Measurements from ENCODE around the gene RHD. TPM values are rescaled to one million over a fixed set of nuclear protein-coding genes. Genes with fewer than 3 reads are reported as not detected.
"Not testable (repeated sequence)": the region's sequence is repeated elsewhere in the genome, so short reads cannot be mapped to it uniquely, and the experiment has no call there.

Gene RHD
- total RNA-seq, 2 experiments from 2014 or later = not detected

DNA sequence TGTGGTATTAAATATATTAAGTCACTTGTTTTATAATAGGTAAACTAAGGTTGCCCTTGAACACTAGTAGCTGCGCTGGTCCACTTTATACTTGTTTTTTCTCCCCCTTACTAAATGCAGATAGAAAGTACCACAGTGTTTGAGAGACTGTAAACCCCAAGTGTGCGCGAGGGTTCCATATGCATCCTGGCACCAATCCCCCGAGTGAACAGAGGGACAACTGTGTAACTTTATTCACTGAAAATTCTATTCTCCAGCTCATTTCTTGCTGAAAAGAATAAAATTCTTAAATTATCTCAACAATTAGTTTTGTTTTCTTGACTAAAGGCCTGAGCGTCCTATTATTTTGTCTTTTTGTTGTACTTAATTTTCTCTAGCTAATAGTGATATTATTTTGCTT is 26.9 kb upstream of the RHD start:
- CTCF ChIA-PET = interaction anchor here (0.9 kb wide), 1 partner anchor 10 kb away, joined by 3 read pairs; no protein-coding TSS in a partner anchor
- POLR2A ChIA-PET = interaction anchor here (2.0 kb wide), 1 partner anchor 13 kb away, joined by 10 read pairs; the partner anchor contains the start of gene SYF2
- peaks cover 49% of the 10 kb centered on the region for H3K4me1 Mint-ChIP-seq (ENCODE audit: low read depth)
- peak overlapping the region; percentile 95 for H3K4me3 Mint-ChIP-seq
- H3K27ac Mint-ChIP-seq = peak overlapping the region; percentile 99
- DNase-seq = no peak
- H3K27me3 Mint-ChIP-seq = peaks cover 3% of the 10 kb centered on the region
- peaks cover 52% of the 10 kb centered on the region for H3K36me3 Mint-ChIP-seq
- intact Hi-C loops (cut with micrococcal nuclease) = no loop called here
- no peaks in the 10 kb centered on the region for H3K9me3 Mint-ChIP-seq

DNA sequence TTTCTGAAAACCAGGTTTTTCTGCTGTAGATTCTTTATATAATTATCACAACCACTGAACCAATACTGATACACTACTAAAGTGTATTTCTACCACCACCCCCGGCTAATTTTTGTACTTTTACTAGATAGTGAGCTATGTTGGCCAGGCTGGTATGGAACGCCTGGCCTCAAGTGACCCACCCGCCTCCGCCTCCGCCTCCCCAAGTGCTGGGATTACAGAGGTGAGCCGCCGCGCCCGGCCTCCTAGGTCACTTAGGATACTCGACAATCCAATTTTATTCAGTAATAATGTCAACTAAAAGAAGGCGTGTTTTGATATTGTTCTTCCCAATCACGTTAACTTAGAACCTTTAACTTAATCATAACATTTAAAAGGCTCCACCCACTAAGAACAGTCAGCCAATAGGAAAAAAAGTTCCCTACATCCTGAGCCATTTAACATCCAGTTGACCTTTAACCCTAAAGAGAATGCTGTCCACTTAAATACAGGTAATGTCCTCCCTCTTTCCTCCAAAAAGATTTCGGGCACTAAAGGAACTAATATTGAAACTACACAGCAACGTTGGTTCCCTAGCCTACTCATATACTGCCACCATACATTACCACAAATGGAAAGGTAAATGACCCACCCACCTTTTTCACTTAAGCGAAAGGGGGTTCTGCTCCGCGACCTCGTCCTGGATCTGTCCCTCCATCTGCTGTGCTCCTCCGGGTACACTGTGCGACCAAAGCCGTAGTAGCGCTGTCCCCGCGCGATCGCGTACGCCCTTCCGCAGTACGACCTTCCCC is 26.3 kb upstream of the RHD start:
- H3K27ac Mint-ChIP-seq = peak overlapping the region; percentile 99
- ChIA-PET POLR2A (interaction anchor here (1.9 to 2.0 kb wide), 2 partner anchors 13 to 14 kb away, joined by 10 to 29 read pairs; partner anchors contain the start of gene SYF2), CTCF (no interaction called here)
- DNase-seq = no peak
- peaks cover 44% of the 10 kb centered on the region for H3K4me1 Mint-ChIP-seq (ENCODE audit: low read depth)
- intact Hi-C loops (cut with micrococcal nuclease) = loop anchor here (2.0 kb wide), 2 partner anchors 93 to 185 kb away; partner anchors contain the start of genes MACO1 and TMEM50A
- no peaks in the 10 kb centered on the region for H3K9me3 Mint-ChIP-seq
- peaks cover 3% of the 10 kb centered on the region for H3K27me3 Mint-ChIP-seq
- peaks cover 52% of the 10 kb centered on the region for H3K36me3 Mint-ChIP-seq
- peak overlapping the region; percentile 95 for H3K4me3 Mint-ChIP-seq

DNA sequence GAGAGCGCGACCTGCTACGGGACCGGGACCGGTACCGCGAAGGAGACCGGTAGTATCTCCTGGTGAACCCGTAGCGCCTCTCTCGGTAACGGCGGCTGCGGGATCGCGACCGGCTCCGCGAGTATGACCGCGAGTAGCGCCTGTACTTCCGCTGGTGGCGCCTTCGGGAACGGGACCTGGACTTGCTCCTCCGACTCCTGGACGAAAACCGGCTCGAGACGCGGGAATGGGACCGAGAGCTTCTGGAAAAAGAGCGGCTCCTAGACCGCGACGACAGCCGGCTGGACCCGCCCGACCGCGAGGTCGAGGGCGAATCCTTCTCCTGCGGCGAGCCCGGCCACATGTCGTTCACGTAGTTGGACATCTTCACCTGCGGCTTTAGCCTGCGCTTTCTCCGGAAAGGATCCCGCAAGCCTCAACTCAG is 25.7 kb upstream of the RHD start:
- Mint-ChIP-seq H3K27ac (peak overlapping the region; percentile 99), H3K27me3 (peaks cover 3% of the 10 kb centered on the region), H3K36me3 (peaks cover 52% of the 10 kb centered on the region), H3K4me3 (peak overlapping the region; percentile 95), H3K9me3 (no peaks in the 10 kb centered on the region), H3K4me1 (ENCODE audit: low read depth) (peaks cover 44% of the 10 kb centered on the region)
- peak; percentile 47 for DNase-seq
- CTCF ChIA-PET = interaction anchor here (1.4 kb wide), 1 partner anchor 14 kb away, joined by 7 read pairs; the partner anchor contains the start of gene SYF2
- POLR2A ChIA-PET = interaction anchor here (1.0 to 1.9 kb wide), 3 partner anchors 10 to 184 kb away, joined by 5 to 29 read pairs (median 8); partner anchors contain the start of gene SYF2
- intact Hi-C loops (cut with micrococcal nuclease) = loop anchor here (1.0 to 2.0 kb wide), 3 partner anchors 13 to 184 kb away; partner anchors contain the start of genes MACO1 and TMEM50A

DNA sequence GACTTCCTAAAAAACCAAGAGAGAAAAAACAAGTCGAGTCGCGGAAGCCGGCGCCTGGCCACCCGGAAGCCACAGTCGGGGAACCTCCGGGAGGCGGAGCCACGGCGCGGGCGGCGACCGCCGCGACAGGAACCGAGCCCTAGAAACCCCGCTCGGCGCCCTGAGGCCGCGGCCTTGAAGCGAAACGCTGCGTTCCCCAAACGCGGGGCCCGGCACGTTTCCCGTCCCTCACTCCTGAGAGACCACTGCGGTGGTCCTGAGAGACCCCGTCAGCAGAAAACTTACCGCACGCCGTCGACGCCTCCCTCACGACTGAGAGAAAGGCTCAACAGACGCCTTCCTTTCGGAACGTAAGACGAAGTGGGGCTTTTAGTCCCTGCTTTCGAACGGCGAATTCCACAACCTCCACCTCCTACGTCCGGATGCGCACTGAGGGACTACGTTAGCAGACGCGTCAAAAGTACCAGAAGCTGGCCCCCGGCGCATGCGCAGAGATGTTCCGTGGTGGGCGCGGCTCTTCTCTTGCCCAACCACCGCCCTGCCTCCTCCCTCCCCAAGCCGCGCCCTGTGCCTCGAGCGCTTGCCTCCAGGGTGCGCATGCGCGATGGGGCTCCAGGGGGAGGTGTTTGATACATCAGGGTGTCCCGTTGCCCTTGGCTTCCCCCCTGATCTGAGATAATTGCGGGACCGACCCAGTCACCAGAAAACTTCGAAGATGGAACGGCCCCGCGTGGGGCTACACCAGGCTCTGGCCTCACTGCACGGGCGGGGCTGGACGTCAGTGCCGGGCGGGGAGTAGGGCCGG is 25.1 kb upstream of the RHD start, which contains the start of gene RSRP1:
TSS of gene RSRP1 (minus strand) at position 431 of the 805 bp plus-strand sequence. CDS start 491 bp downstream, outside the sequence.
- Mint-ChIP-seq H3K4me3 (peak within 1 kb of the TSS; percentile 95), H3K4me1 (ENCODE audit: low read depth) (peaks cover 41% of the 10 kb centered on the region), H3K27me3 (peaks cover 3% of the 10 kb centered on the region), H3K27ac (peak within 1 kb of the TSS; percentile 99), H3K36me3 (peaks cover 51% of the 10 kb centered on the region), H3K9me3 (no peaks in the 10 kb centered on the region)
- ChIA-PET CTCF (interaction anchor here (0.9 to 1.4 kb wide), 2 partner anchors 15 to 274 kb away, joined by 3 to 7 read pairs; partner anchors contain the start of gene SYF2), POLR2A (interaction anchor here (0.5 to 1.9 kb wide), 12 partner anchors 8 to 645 kb away, joined by 3 to 29 read pairs (median 3); partner anchors contain the start of genes CLIC4 and SYF2)
- DNase-seq = peak; percentile 100
- intact Hi-C loops (cut with micrococcal nuclease) = loop anchor here (1.0 to 2.0 kb wide), 3 partner anchors 14 to 184 kb away; partner anchors contain the start of genes MACO1 and TMEM50A

DNA sequence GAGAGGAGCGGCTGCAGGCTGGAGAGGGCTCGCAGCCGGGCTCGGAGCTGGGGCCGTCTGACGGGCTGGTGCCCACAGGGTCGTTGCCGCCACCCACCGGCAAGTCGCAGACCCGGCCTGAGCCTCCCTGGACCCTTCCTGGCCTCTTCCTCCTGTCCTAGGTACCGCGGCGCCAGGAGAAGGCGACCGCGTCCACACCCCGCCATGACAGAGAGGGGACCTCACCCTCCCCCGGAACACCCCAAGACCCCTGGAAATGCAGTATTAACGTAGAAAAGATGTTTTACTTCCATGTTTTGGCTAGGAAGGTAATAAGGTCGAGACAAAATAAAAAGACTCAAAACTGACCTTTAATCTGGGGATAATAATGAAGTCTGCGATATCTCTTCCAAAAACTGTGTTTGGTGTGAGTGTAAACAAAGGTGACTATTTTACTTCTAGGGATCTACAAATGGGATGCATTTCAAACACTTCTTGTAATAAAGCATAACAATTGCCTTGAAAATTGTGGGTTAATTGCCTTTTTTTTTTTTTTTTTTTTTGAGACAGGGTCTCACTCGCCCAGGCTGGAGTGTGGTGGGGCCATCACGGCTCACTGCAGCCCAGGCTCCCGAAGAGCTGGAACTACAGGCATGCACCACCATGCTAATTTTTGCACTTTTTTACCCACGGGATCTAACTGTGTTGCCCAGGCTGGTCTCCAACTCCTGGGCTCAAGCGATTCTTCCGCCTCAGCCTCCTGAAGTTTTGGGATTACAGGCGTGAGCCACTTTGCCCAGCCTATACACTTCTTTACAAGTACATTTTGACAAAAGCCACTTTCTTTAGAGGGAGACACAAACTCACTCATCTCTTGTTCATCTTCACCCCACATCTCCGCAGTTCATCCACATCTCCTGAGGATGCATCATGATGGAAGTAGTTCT is 24.2 kb upstream of the RHD start:
- no peaks in the 10 kb centered on the region for H3K9me3 Mint-ChIP-seq
- DNase-seq = no peak
- H3K4me1 Mint-ChIP-seq (ENCODE audit: low read depth) = peaks cover 34% of the 10 kb centered on the region
- peaks cover 3% of the 10 kb centered on the region for H3K27me3 Mint-ChIP-seq
- peaks cover 43% of the 10 kb centered on the region for H3K36me3 Mint-ChIP-seq
- intact Hi-C loops (cut with micrococcal nuclease) = loop anchor here (1.0 to 2.0 kb wide), 3 partner anchors 15 to 183 kb away; partner anchors contain the start of genes MACO1 and TMEM50A
- CTCF ChIA-PET = interaction anchor here (0.9 to 1.4 kb wide), 3 partner anchors 8 to 273 kb away, joined by 3 to 7 read pairs (median 3); partner anchors contain the start of gene SYF2
- H3K27ac Mint-ChIP-seq = peak overlapping the region; percentile 99
- POLR2A ChIA-PET = interaction anchor here (0.5 to 1.9 kb wide), 12 partner anchors 8 to 644 kb away, joined by 3 to 29 read pairs (median 3); partner anchors contain the start of genes CLIC4 and SYF2
- peak overlapping the region; percentile 95 for H3K4me3 Mint-ChIP-seq

DNA sequence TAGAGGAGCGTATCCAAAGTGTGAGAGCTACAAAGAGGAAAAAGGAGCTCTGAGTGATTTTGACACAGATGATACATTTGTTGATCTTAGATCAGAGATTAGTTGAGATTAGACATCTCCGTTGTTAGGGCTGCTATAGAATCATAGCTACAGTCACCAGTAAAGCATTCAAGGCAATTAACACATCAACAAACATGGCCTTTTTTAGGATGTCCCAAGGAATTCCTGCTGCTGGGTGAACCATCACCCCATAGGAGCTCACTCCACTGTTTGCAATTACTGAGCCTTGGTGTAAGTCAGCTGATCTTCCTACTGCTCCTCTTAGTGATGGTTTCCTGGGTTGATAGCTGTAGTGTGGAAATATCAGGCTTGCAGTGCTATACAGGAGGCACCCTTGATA is 18.4 kb upstream of the RHD start:
- no peak overlapping the region for H3K4me3 Mint-ChIP-seq
- H3K9me3 Mint-ChIP-seq = no peaks in the 10 kb centered on the region
- ChIA-PET CTCF (no interaction called here), POLR2A (interaction anchor here (0.8 to 1.2 kb wide), 2 partner anchors 14 to 21 kb away, joined by 3 read pairs; partner anchors contain the start of gene SYF2)
- H3K4me1 Mint-ChIP-seq (ENCODE audit: low read depth) = peaks cover 3% of the 10 kb centered on the region
- DNase-seq = no peak
- peaks cover 2% of the 10 kb centered on the region for H3K36me3 Mint-ChIP-seq
- H3K27ac Mint-ChIP-seq = no peak overlapping the region
- intact Hi-C loops (cut with micrococcal nuclease) = no loop called here
- no peaks in the 10 kb centered on the region for H3K27me3 Mint-ChIP-seq

DNA sequence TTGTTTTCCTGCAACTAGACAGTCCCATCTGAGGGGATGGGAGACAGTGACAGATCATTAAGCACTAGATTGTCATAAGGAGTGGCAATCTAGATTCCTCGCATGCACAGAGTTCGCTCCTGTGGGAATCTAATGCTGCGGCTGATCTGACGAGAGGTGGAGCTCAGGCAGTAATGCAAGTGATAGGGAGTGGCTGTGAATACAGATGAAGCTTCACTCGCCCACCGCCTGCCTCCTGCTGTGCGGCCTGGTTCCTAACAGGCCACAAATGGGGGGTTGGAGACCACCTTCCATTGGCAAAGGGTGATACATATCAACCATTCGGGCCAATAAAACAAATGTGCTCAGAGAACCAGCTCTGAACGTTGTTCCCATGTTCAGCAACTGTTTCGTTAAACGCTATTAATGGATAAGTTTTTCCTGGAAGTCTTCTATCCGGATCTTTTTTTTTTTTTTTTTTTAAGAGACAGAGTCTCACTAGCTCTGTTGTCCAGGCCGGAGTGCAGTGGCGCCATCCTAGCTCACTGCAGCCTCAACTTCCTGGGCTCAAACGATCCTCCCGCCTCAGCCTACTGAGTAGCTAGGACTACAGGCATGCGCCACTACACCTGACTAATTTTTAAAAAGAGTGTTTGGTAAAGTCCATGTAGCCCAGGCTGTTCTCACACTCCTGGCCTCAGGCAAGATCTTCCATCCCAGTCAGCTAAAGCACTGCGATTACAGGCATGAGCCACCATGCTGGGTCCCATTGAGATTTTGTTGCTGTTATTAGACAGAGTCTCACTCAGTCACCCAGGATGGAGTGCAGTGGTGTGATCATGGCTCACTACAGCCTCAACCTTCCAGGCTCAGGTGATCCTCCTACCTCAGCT is 16.4 kb upstream of the RHD start:
- intact Hi-C loops (cut with micrococcal nuclease) = no loop called here
- Mint-ChIP-seq H3K4me3 (no peak overlapping the region), H3K36me3 (peaks cover 2% of the 10 kb centered on the region), H3K9me3 (no peaks in the 10 kb centered on the region), H3K4me1 (ENCODE audit: low read depth) (peaks cover 16% of the 10 kb centered on the region), H3K27ac (no peak overlapping the region), H3K27me3 (no peaks in the 10 kb centered on the region)
- ChIA-PET POLR2A (interaction anchor here (1.2 kb wide), 1 partner anchor 9 kb away, joined by 8 read pairs; the partner anchor contains the start of gene RSRP1), CTCF (interaction anchor here (0.6 to 0.7 kb wide), 2 partner anchors 16 to 546 kb away, joined by 3 read pairs; no protein-coding TSS in a partner anchor)
- no peak for DNase-seq

DNA sequence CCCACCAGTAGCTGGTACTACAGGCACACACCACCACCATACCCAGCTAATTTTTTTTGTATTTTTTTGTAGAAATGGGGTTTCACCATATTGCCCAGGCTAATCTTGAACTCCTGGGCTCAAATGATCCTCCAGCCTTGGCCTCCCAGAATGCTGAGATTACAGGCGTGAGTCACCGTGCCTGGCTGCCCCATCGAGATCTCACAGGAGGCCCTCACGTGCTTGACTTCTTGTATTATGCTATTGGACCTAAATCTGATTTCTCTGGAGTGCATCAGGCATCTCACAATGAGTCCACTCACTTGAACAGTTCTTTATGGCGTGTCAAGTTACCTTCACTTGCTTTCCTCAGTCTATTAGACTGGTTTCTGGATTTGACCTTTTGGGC is 15.7 kb upstream of the RHD start:
- Mint-ChIP-seq H3K4me3 (no peak overlapping the region), H3K4me1 (ENCODE audit: low read depth) (peaks cover 17% of the 10 kb centered on the region), H3K36me3 (peaks cover 2% of the 10 kb centered on the region), H3K27me3 (no peaks in the 10 kb centered on the region), H3K27ac (no peak overlapping the region), H3K9me3 (no peaks in the 10 kb centered on the region)
- POLR2A ChIA-PET = interaction anchor here (1.2 kb wide), 1 partner anchor 9 kb away, joined by 8 read pairs; the partner anchor contains the start of gene RSRP1
- CTCF ChIA-PET = interaction anchor here (0.6 kb wide), 2 partner anchors 442 to 547 kb away, joined by 3 to 4 read pairs; no protein-coding TSS in a partner anchor
- DNase-seq = no peak
- intact Hi-C loops (cut with micrococcal nuclease) = no loop called here

DNA sequence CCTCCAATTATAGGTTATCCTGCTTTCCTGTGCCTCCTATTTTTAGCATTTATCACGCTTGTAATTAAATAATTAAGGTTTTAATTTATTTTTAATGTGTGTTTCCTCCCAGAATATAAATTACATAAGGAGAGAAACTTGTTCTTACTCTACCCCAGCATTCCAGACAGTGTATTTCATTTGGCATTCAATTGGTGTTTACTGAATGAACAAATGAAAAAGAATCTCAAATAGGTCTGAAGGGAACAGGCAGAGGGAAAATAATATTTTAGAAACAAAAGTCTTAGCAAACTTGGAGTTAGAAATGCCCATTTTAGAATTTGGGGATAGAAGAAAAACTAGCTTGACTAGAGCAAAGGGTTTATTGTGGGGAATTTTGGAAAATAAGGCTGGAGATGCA is 15.1 kb upstream of the RHD start:
- intact Hi-C loops (cut with micrococcal nuclease) = no loop called here
- no peak for DNase-seq
- peaks cover 19% of the 10 kb centered on the region for H3K4me1 Mint-ChIP-seq (ENCODE audit: low read depth)
- no peak overlapping the region for H3K27ac Mint-ChIP-seq
- peaks cover 2% of the 10 kb centered on the region for H3K36me3 Mint-ChIP-seq
- ChIA-PET POLR2A (interaction anchor here (1.1 kb wide), 1 partner anchor 10 kb away, joined by 3 read pairs; the partner anchor contains the start of gene RSRP1), CTCF (interaction anchor here (0.6 kb wide), 1 partner anchor 441 kb away, joined by 4 read pairs; no protein-coding TSS in a partner anchor)
- no peaks in the 10 kb centered on the region for H3K27me3 Mint-ChIP-seq
- no peak overlapping the region for H3K4me3 Mint-ChIP-seq
- H3K9me3 Mint-ChIP-seq = no peaks in the 10 kb centered on the region

DNA sequence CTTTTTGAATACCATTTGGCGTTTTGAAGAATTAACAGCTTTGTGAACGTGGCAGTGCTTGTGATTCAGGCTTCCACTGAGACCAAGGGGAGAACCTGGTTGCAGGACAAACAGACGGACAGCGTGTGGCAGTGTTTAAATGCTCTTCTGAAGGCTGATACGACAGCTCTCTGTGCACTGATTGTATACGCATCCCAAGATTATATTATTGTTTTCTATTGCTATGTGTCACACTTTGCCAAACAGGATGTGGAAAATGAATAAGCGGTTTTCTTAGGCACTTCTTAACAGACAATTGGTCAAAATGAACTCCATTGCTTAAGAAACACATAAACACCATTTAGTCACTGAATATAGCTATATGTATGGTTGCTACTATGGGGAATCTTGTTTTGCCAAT is 12.5 kb upstream of the RHD start:
- peak overlapping the region; percentile 28 for H3K27ac Mint-ChIP-seq
- intact Hi-C loops (cut with micrococcal nuclease); H3K4me3 Mint-ChIP-seq; DNase-seq; H3K36me3 Mint-ChIP-seq; CTCF ChIA-PET; H3K9me3 Mint-ChIP-seq; H3K27me3 Mint-ChIP-seq: not testable (repeated sequence)
- peaks cover 26% of the 10 kb centered on the region for H3K4me1 Mint-ChIP-seq (ENCODE audit: low read depth)
- POLR2A ChIA-PET = interaction anchor here (1.0 kb wide), 1 partner anchor 12 kb away, joined by 3 read pairs; the partner anchor contains the start of gene RSRP1

Measured in activated CD4-positive, alpha-beta memory T cell treated with anti-CD3 and anti-CD28 coated beads for 36 hours (primary cell).